Immature natural killer cell (primary cell): ENCODE results near the gene SUGCT. TPM values are rescaled to one million over a fixed set of nuclear protein-coding genes. Genes with fewer than 3 reads are reported as not detected.

Source experiments
- DNase-seq, 3 donors: peaks; one replicate each; pipeline ENCODE4 v3.0.0; 2022; ENCODE audit warnings: mixed read lengths in 1 of 3
- H3K27ac Mint-ChIP-seq, 6 donors: one replicate each; pipeline ENCODE4 v1.8.0; 2020; ENCODE audit warnings: mixed read lengths in 6 of 6, mild to moderate bottlenecking in 5 of 6, inconsistent platforms in 4 of 6, moderate library complexity in 3 of 6
- H3K27me3 Mint-ChIP-seq, 3 donors: one replicate each; pipeline ENCODE4 v1.8.0; 2020 to 2021; ENCODE audit warnings: low read depth in 3 of 3, mild to moderate bottlenecking in 3 of 3, mixed read lengths in 3 of 3, moderate library complexity in 3 of 3, inconsistent platforms in 1 of 3
- H3K36me3 Mint-ChIP-seq, 3 donors: one replicate each; pipeline ENCODE4 v1.8.0; 2020; ENCODE audit warnings: mixed read lengths in 3 of 3, inconsistent platforms in 2 of 3, mild to moderate bottlenecking in 2 of 3
- H3K4me1 Mint-ChIP-seq, 2 donors: one replicate each; pipeline ENCODE4 v1.8.0; 2020; ENCODE audit warnings: inconsistent platforms in 2 of 2, mild to moderate bottlenecking in 2 of 2, mixed read lengths in 2 of 2, moderate library complexity in 1 of 2
- H3K4me3 Mint-ChIP-seq, 5 donors: one replicate each; pipeline ENCODE4 v1.8.0; 2020; ENCODE audit warnings: mild to moderate bottlenecking in 5 of 5, mixed read lengths in 5 of 5, inconsistent platforms in 3 of 5, moderate library complexity in 3 of 5
- H3K9me3 Mint-ChIP-seq, 6 donors: one replicate each; pipeline ENCODE4 v1.8.0; 2020; ENCODE audit warnings: mild to moderate bottlenecking in 6 of 6, mixed read lengths in 6 of 6, inconsistent platforms in 4 of 6, moderate library complexity in 3 of 6
- polyA plus RNA-seq, 3 donors: library from polyadenylated mRNA; unstranded; fragments of 300-500 nt; fragmentation: Illumina TruSeq; gene quantifications; one replicate each; pipeline ENCODE4 v1.2.3, GENCODE V29; 2021

Gene SUGCT
- polyA plus RNA-seq, 3 donors from 2014 or later = 0.28 TPM; not detected in 2

DNA sequence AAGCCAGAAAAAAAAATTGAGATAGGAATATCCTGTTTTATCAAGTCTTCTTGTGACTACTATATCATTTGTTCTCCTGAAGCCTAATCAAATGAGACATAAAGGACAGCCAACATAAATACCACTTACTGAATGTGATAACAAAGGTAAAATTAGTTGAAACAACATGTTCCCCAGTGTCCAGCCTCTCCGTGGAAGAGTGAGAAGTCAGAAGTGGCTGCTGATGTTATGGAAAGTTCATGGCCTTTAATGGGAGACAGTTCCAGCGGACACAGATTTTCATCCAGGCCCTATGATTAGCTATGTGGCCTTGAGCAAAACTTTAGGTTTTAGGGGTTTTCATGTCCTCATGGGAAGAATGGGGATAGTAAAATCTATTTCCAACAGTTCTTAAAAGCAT lies 724.3 kb downstream of the SUGCT start:
- no peak overlapping the region for H3K4me3 Mint-ChIP-seq
- H3K36me3 Mint-ChIP-seq = peaks cover 0 to 4% (median 0%) of the 10 kb centered on the region in 3 donors
- H3K9me3 Mint-ChIP-seq = peaks cover 0 to 13% (median 5%) of the 10 kb centered on the region in 6 donors
- no peaks in the 10 kb centered on the region for H3K4me1 Mint-ChIP-seq
- H3K27me3 Mint-ChIP-seq = peaks cover 0 to 2% (median 0%) of the 10 kb centered on the region in 3 donors
- no peak for DNase-seq
- no peak overlapping the region for H3K27ac Mint-ChIP-seq

DNA sequence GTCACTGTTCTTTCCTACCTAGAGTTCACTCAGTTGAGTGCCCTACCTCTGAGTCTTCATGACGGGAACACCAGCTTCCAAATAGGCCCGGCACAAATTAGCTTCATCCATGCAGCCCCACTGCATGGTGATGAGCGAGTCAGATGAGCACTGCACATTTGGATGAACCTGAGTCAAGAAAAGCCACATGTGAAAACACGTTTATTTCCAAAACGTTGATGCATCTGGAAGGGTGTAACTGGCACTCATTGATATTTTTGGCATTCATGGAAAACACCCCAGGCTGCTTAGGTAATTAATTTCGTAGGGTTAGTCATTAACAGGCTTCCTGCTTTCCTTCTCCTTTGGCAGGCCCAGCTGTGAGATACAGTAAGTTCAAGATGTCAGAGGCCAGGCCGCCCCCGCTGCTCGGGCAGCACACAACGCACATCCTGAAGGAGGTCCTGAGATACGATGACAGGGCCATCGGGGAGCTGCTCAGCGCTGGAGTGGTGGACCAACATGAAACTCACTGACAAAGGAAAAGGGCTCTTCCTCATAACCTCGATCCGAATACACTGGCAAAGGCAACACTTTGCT lies 725.2 kb downstream of the SUGCT start:
- Mint-ChIP-seq H3K4me1 (no peaks in the 10 kb centered on the region), H3K36me3 (peaks cover 0 to 4% (median 0%) of the 10 kb centered on the region in 3 donors), H3K9me3 (peaks cover 0 to 13% (median 4%) of the 10 kb centered on the region in 6 donors), H3K4me3 (no peak overlapping the region), H3K27me3 (peaks cover 0 to 2% (median 0%) of the 10 kb centered on the region in 3 donors), H3K27ac (no peak overlapping the region)
- DNase-seq = no peak

DNA sequence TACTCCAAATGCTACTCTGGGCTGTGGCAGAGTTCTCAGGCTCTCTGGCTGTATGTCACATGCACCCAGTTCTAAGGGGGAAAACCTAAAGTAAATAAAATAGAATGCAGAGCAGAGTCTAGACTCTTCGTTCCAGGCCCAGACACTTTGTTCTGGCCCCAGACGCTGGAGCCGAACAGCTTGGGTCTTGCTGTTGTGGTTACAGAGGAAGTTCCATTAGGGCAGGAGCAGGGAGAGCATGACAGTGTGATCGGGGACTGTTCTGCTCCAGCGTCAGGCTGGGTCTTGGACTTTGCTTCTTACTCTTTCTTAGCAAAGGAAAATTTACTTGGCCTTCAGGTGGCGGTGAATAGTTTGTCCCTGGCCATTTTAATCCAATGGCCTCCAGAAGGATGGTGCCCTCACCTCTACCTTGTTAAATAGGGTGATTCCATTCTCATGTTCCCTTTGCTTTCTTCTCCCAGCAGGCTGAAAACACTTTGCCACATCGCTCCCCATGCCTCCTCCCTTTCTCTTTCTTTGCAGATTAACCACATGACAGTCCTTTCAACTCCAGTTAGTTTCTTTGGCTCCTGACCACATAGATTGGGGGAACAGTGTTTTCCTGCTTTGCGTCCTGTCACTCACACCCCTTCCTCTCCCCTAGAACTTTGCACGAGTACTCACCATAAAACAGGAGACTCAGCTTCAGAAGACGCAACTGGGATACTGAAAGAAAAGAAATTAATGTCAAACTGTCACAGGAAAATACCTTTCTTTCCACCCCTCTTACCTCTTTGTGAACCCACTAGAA lies 730.8 kb downstream of the SUGCT start:
- Mint-ChIP-seq H3K4me3 (no peak overlapping the region), H3K27me3 (no peaks in the 10 kb centered on the region), H3K27ac (no peak overlapping the region), H3K4me1 (no peaks in the 10 kb centered on the region), H3K36me3 (no peaks in the 10 kb centered on the region), H3K9me3 (peaks cover 2 to 16% (median 11%) of the 10 kb centered on the region in 6 donors)
- DNase-seq = no peak

DNA sequence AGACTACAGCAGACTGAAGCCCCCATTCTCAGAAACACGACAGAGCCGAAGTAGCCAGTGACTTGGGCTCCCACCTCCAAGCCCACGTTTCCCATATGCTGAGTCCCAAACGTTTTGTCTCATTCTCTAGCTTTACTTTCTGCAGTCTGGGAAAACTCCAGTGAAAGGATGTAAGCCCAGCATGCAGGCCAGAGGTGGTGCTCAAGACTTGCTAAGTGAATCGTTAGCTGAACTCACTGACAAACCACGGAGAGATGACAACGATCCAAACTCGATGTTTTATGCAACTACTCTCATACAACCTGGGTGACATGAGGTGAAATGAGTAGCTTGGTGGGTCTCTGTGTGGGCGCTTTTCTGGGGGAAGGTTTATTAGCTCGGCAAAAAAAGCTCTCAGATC lies 731.8 kb downstream of the SUGCT start:
- no peak for DNase-seq
- Mint-ChIP-seq H3K27me3 (no peaks in the 10 kb centered on the region), H3K27ac (no peak overlapping the region), H3K4me1 (no peaks in the 10 kb centered on the region), H3K36me3 (no peaks in the 10 kb centered on the region), H3K9me3 (peaks cover 2 to 21% (median 11%) of the 10 kb centered on the region in 6 donors), H3K4me3 (no peak overlapping the region)

DNA sequence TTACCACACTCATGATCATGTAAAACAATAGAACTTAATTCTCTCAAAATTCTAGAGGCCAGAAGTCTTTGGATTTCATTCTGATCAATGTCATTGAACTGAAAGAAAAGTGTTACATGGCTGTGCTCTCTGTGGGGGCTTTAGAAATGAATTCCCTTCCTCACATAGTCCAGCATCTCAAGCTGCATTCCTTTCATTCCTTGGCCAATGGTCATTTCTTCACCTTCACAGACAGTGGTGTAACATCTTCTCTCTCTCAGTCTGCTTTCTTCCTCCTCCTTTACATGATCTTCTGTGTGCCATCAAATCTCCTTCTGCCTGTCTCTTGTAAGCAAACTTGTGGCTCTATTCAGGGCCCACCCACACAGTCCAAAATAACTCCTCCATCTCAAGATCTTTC lies 735.3 kb downstream of the SUGCT start:
- no peak for DNase-seq
- no peaks in the 10 kb centered on the region for H3K4me1 Mint-ChIP-seq
- H3K27me3 Mint-ChIP-seq = no peaks in the 10 kb centered on the region
- H3K36me3 Mint-ChIP-seq = no peaks in the 10 kb centered on the region
- peaks cover 4 to 22% (median 9%) of the 10 kb centered on the region in 6 donors for H3K9me3 Mint-ChIP-seq
- no peak overlapping the region for H3K27ac Mint-ChIP-seq
- no peak overlapping the region for H3K4me3 Mint-ChIP-seq

DNA sequence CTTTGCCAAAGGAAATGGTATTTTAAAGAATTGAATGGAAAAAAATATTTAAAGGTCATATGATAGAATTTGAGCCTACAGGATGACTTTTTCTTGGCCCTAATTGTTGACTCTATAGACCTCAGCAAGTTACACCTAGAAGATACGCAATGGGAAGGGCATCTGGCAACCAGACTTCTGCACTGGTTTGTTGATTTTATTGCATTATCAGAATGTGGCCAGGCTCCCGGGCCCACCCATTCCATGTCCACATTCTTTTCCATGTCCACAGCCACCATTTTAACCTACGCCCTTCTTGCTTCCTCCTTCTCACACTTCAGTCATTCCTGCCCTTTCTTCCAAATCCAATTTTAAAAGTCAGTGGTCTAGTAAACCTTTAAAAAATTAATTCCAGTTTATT lies 738.4 kb downstream of the SUGCT start:
- Mint-ChIP-seq H3K36me3 (no peaks in the 10 kb centered on the region), H3K9me3 (peaks cover 4 to 22% (median 9%) of the 10 kb centered on the region in 6 donors), H3K4me1 (no peaks in the 10 kb centered on the region), H3K27ac (no peak overlapping the region), H3K27me3 (no peaks in the 10 kb centered on the region), H3K4me3 (no peak overlapping the region)
- no peak for DNase-seq

DNA sequence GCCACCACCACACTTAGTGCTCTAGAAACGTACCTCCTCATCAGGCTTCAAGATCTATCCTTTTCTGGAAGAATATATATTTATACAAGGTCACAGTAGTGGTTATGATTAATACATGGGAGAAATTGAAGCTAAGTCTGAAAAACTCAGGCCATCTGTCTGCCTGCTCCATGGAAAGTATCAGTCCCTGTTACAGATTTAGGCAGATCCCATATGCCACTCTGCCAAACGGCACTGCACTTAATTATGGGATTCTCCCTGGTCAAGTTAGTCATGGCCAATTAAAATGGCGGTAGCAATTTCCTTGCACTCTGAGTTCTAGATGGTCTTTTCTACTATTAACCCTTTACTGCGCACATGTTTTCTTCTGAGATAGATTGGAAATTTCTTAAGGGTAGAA lies 740.0 kb downstream of the SUGCT start:
- H3K9me3 Mint-ChIP-seq = peaks cover 2 to 25% (median 10%) of the 10 kb centered on the region in 6 donors
- H3K4me1 Mint-ChIP-seq = no peaks in the 10 kb centered on the region

DNA sequence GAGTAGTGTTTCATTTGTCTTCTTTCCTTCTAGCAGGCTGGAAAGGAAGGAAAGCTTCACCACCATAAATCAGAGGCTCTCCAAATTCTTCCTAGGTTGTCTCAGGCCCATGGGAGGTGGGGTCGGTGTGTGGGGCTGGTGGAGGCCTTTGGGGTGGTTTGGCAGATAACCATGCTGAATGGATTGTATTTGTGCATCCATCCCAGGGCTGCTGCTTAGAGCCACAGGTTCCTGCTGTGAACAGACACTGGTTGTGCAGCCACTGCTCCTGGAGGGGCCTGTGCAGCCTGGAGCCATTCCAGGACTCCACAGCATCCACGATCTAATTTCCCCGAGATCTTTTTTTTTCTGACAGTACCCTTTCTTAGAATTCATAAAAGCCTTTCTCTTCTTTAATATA lies 741.8 kb downstream of the SUGCT start:
- DNase-seq = no peak
- Mint-ChIP-seq H3K36me3 (no peaks in the 10 kb centered on the region), H3K9me3 (peaks cover 0 to 24% (median 8%) of the 10 kb centered on the region in 6 donors), H3K27ac (no peak overlapping the region), H3K27me3 (no peaks in the 10 kb centered on the region), H3K4me3 (no peak overlapping the region), H3K4me1 (no peaks in the 10 kb centered on the region)

More for the DNA sequence above, 740.0 kb downstream of the SUGCT start:
- no peak overlapping the region for H3K4me3 Mint-ChIP-seq
- no peaks in the 10 kb centered on the region for H3K27me3 Mint-ChIP-seq
- no peak overlapping the region for H3K27ac Mint-ChIP-seq
- DNase-seq = no peak
- H3K36me3 Mint-ChIP-seq = no peaks in the 10 kb centered on the region

DNA sequence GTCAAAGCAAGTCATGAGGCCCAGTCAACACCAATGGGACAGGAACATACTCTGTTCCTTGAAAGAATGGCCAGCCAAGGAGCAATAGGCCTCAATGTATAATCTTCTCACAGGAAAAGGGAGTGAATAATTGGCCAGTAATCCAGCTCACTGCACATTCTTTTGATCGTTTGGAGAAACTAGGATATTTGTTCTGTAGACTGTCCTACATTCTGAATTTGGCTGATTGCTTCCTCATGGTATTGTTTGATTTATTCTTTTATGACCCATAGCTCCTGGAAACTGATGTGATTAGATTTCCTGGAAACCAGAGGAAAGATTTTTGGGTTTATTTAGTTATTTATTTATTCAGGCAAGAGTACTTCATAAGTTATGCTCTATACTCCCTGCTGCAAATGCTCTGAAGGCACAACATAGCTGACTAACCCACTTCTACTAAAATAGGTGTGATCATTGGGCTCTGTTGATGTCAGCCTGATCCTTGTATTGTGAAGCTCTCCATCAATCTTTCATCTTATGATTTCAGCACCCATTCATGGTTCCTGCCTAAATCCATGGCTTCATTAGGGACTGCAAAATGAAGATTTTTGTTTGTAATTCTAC lies 745.2 kb downstream of the SUGCT start:
- Mint-ChIP-seq H3K9me3 (peaks cover 0 to 31% (median 7%) of the 10 kb centered on the region in 6 donors), H3K27ac (no peak overlapping the region), H3K4me1 (no peaks in the 10 kb centered on the region), H3K27me3 (no peaks in the 10 kb centered on the region), H3K36me3 (no peaks in the 10 kb centered on the region), H3K4me3 (no peak overlapping the region)
- DNase-seq = no peak

DNA sequence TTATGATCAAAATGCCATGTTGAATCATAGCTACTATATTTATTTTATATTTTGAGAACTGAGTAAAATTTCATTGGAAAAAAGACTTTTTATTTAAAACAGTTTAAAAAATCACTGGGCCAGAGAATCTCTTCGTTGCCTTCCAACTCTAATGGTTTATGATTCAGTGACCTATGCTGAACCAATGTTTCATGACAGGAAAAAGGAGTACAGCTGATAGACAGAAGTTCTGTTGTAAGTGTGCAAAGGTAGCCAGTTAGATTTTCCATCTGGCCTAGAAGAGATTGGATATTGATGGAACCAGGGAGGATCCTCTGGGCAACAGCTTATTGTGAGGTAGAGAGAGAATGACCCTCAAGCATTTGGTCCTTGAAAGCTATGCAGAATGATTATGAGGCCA lies 745.8 kb downstream of the SUGCT start:
- H3K27me3 Mint-ChIP-seq = no peaks in the 10 kb centered on the region
- DNase-seq = no peak
- no peak overlapping the region for H3K27ac Mint-ChIP-seq
- H3K9me3 Mint-ChIP-seq = peaks cover 0 to 31% (median 7%) of the 10 kb centered on the region in 6 donors
- no peaks in the 10 kb centered on the region for H3K36me3 Mint-ChIP-seq
- no peak overlapping the region for H3K4me3 Mint-ChIP-seq
- H3K4me1 Mint-ChIP-seq = no peaks in the 10 kb centered on the region

DNA sequence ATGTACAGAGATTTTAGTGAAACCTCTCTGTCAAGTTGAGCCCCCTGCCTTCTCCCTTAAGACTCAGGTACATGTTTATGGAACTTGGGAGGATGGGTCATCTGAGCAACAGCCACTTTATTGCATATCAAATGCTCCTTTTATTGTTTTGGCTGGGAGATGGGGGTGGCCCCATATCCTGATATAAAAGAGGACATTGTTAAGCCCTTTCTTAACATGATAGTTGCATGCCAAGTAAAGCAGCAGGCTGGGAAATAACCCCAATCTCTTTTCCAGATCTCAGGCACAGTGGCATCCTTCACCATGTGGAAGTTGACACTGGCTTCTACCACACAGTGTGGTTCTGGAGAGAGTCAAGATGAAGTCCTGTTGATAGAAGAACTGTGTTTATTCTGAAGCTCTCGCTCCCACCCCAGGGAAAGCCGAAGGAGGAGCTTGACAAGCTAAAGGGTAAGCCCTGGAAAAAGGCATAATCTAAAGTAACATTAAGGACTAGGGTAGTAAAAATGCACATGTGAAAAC lies 746.7 kb downstream of the SUGCT start:
- H3K27me3 Mint-ChIP-seq = no peaks in the 10 kb centered on the region

DNA sequence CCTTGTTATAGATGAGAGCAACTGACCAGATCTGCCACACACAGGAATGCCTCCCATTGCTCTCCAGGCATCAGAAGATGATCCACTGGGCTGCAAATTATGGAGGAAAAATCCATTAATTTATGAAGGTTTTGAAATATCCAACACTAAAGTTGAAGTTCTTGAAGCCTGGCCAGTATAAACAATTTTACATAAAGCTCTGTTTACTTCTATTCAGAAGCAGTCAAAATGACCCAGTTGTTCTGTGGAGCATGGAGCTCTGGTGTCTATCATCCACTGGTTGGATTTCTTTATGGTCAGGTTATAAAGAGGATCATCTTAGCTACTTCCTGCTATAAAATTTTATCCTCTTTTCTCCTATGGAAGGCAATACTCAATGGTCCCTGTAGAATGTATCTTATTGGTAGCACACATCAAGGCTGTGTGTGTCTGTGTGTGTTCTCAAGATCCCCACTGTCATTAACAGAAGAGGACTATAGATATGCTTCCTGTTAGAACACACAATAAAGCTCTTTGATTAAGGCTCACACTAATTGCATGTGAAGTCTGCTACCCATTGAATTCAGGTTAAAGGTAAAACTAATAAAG lies 747.4 kb downstream of the SUGCT start:
- Mint-ChIP-seq H3K27ac (no peak overlapping the region), H3K9me3 (peaks cover 0 to 35% (median 7%) of the 10 kb centered on the region in 6 donors), H3K36me3 (no peaks in the 10 kb centered on the region), H3K27me3 (no peaks in the 10 kb centered on the region), H3K4me3 (no peak overlapping the region), H3K4me1 (no peaks in the 10 kb centered on the region)
- DNase-seq = no peak

More for the DNA sequence above, 746.7 kb downstream of the SUGCT start:
- Mint-ChIP-seq H3K4me1 (no peaks in the 10 kb centered on the region), H3K9me3 (peaks cover 0 to 31% (median 5%) of the 10 kb centered on the region in 6 donors), H3K4me3 (no peak overlapping the region), H3K27ac (no peak overlapping the region), H3K36me3 (no peaks in the 10 kb centered on the region)
- DNase-seq = no peak

DNA sequence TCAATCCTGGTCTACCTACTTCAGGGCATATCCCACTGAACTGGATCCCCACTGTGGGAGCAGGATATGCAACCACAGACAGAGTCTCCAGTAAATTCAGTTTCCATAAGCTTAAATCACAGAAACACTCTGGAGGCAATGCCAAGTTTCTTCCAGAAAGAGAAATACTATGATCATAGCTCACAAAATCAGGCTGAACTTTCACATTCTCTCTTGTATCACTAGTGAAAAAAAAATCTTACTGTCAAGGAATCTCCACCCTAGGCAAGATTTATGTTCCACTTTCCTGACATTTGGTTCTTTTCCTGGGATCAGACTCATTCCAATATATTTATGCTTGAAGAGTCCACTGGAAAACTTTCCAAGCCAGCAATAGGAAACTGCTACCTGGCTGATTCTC lies 749.0 kb downstream of the SUGCT start:
- peaks cover 0 to 42% (median 9%) of the 10 kb centered on the region in 6 donors for H3K9me3 Mint-ChIP-seq
- no peaks in the 10 kb centered on the region for H3K4me1 Mint-ChIP-seq
- no peaks in the 10 kb centered on the region for H3K27me3 Mint-ChIP-seq
- H3K4me3 Mint-ChIP-seq = no peak overlapping the region
- no peak overlapping the region for H3K27ac Mint-ChIP-seq
- no peak for DNase-seq
- H3K36me3 Mint-ChIP-seq = no peaks in the 10 kb centered on the region

DNA sequence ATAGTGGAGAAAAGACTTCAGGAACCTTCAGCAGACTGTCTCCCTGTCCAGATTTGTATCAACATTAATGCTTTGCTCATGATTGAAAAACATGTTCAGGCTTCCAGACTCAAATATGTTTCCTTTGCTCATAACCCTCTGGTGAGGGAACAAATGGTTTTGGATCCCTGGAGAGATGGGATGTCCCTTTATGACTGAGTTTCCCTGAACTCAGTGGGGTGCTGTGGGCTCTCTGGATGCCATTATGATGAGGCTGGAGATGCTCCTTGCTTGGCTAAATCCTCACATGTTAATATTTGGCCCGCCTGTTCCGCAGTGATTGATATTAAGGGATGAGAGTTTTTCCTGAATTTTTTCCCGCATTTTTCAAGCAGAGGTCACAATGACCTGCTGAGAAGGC lies 749.4 kb downstream of the SUGCT start:
- H3K27me3 Mint-ChIP-seq = no peaks in the 10 kb centered on the region
- no peak overlapping the region for H3K4me3 Mint-ChIP-seq
- no peak overlapping the region for H3K27ac Mint-ChIP-seq
- H3K36me3 Mint-ChIP-seq = no peaks in the 10 kb centered on the region
- DNase-seq = no peak
- H3K4me1 Mint-ChIP-seq = no peaks in the 10 kb centered on the region
- peaks cover 0 to 45% (median 7%) of the 10 kb centered on the region in 6 donors for H3K9me3 Mint-ChIP-seq
